HG03378 (cell line): ENCODE data around the gene TSPYL1.
"Not testable (repeated sequence)": the region's sequence is repeated elsewhere in the genome, so short reads cannot be mapped to it uniquely, and the experiment has no call there.

Experiments
- ATAC-seq: cut with Tn5 transposase; IDR thresholded peaks from one replicate; pipeline ENCODE4 v1.9.1; 2021; ENCODE audit warnings: mild to moderate bottlenecking, moderate library complexity; ENCODE audit not compliant: unreplicated experiment

Gene TSPYL1

GRCh38 chr6:116298973-116299372 lies 19.2 kb upstream of the TSPYL1 start:
- ATAC-seq = peak; percentile 76

- ATAC-seq = no peak
Observed at GRCh38 chr6:116298273-116298672, 18.5 kb upstream of the TSPYL1 start.

- no peak for ATAC-seq
Observed at GRCh38 chr6:116292553-116292952, 12.8 kb upstream of the TSPYL1 start.

- no peak for ATAC-seq
Observed at GRCh38 chr6:116291701-116292396, 12.1 kb upstream of the TSPYL1 start.

- no peak for ATAC-seq
Observed at GRCh38 chr6:116290799-116291198, 11.1 kb upstream of the TSPYL1 start.

- no peak for ATAC-seq
Observed at GRCh38 chr6:116289876-116290275, 10.1 kb upstream of the TSPYL1 start.

GRCh38 chr6:116287689-116288282 lies 8.1 kb upstream of the TSPYL1 start:
- ATAC-seq = peak; percentile 71

GRCh38 chr6:116286773-116287358 lies 7.1 kb upstream of the TSPYL1 start:
- ATAC-seq = no peak

- not testable (repeated sequence) for ATAC-seq
Observed at GRCh38 chr6:116284984-116285383, 5.3 kb upstream of the TSPYL1 start.

- no peak for ATAC-seq
Observed at GRCh38 chr6:116283191-116283590, 3.5 kb upstream of the TSPYL1 start.

- ATAC-seq = no peak
Observed at GRCh38 chr6:116282698-116283097, 3.0 kb upstream of the TSPYL1 start.

- ATAC-seq = no peak
Observed at GRCh38 chr6:116280933-116281316, 1.2 kb upstream of the TSPYL1 start.

- ATAC-seq = no peak
Observed at GRCh38 chr6:116280161-116280932, 617 bp upstream of the TSPYL1 start.

- peak; percentile 1 for ATAC-seq
Observed at GRCh38 chr6:116278854-116279231, 887 bp downstream of the TSPYL1 start.

GRCh38 chr6:116278481-116278829 lies 1.3 kb downstream of the TSPYL1 start:
- no peak for ATAC-seq

GRCh38 chr6:116277124-116277523 lies 2.6 kb downstream of the TSPYL1 start:
- no peak for ATAC-seq

GRCh38 chr6:116271149-116271708 lies 8.5 kb downstream of the TSPYL1 start:
- ATAC-seq = no peak

- peak; percentile 92 for ATAC-seq
Observed at GRCh38 chr6:116268589-116269293, 11.0 kb downstream of the TSPYL1 start.

GRCh38 chr6:116267836-116268588 lies 11.7 kb downstream of the TSPYL1 start:
- ATAC-seq = peak; percentile 17

GRCh38 chr6:116266803-116267202 lies 12.9 kb downstream of the TSPYL1 start:
- no peak for ATAC-seq
